Effector CD4-positive, alpha-beta T cell (primary cell): ENCODE results near the gene CCPG1.
"Not testable (repeated sequence)": the region's sequence is repeated elsewhere in the genome, so short reads cannot be mapped to it uniquely, and the experiment has no call there.

Experiments
- DNase-seq: peaks from one replicate; pipeline ENCODE4 v3.0.0-alpha.2; 2020
- total RNA-seq: gene quantifications from one replicate; lab custom pipeline; 2026; lab: John Stamatoyannopoulos, UW

The CCPG1 gene
- 15.6 reads per million, percentile 41 among the genes with 10 or more reads in this experiment for total RNA-seq

- peak; percentile 85 for DNase-seq
Observed at GRCh38 chr15:55408012-55408928, at the start of gene CCPG1, which contains the start of gene PIERCE2. Gene CCPG1 (minus strand): TSS chr15:55408359. CDS start chr15:55389424, 18,935 bp downstream. Gene PIERCE2 (plus strand): TSS chr15:55408495. CDS start chr15:55408769, 274 bp downstream.

- no peak for DNase-seq
Observed at GRCh38 chr15:55457401-55458022, 49.4 kb upstream of the CCPG1 start.

- DNase-seq, result not testable (repeated sequence)
Observed at GRCh38 chr15:55447030-55447394, 38.9 kb upstream of the CCPG1 start.

GRCh38 chr15:55446379-55447029, 38.3 kb upstream of the CCPG1 start:
- DNase-seq, result not testable (repeated sequence)

- DNase-seq, result not testable (repeated sequence)
Observed at GRCh38 chr15:55445936-55446335, 37.8 kb upstream of the CCPG1 start.

GRCh38 chr15:55443141-55443540, 35.0 kb upstream of the CCPG1 start:
- DNase-seq, result not testable (repeated sequence)

GRCh38 chr15:55434989-55435825, 27.0 kb upstream of the CCPG1 start:
- DNase-seq, result no peak

GRCh38 chr15:55422089-55422488, 13.9 kb upstream of the CCPG1 start:
- no peak for DNase-seq

GRCh38 chr15:55420171-55420866, 12.2 kb upstream of the CCPG1 start:
- DNase-seq, result no peak

GRCh38 chr15:55417678-55418077, 9.5 kb upstream of the CCPG1 start:
- DNase-seq, result not testable (repeated sequence)

GRCh38 chr15:55408976-55409375, 817 bp upstream of the CCPG1 start:
- DNase-seq, result not testable (repeated sequence)

GRCh38 chr15:55407498-55408011, 604 bp downstream of the CCPG1 start:
- DNase-seq, result no peak

- DNase-seq, result no peak
Observed at GRCh38 chr15:55403531-55403930, 4.6 kb downstream of the CCPG1 start.

- DNase-seq, result no peak
Observed at GRCh38 chr15:55402707-55403106, 5.5 kb downstream of the CCPG1 start.

- DNase-seq, result no peak
Observed at GRCh38 chr15:55401786-55402246, 6.3 kb downstream of the CCPG1 start.

GRCh38 chr15:55400050-55400449, 8.1 kb downstream of the CCPG1 start:
- not testable (repeated sequence) for DNase-seq

GRCh38 chr15:55398243-55398642, 9.9 kb downstream of the CCPG1 start:
- DNase-seq, result no peak

GRCh38 chr15:55394694-55395093, 13.5 kb downstream of the CCPG1 start:
- no peak for DNase-seq

- DNase-seq, result no peak
Observed at GRCh38 chr15:55389264-55389607, 18.9 kb downstream of the CCPG1 start.

GRCh38 chr15:55387027-55387426, 21.1 kb downstream of the CCPG1 start:
- DNase-seq, result no peak

GRCh38 chr15:55383687-55384086, 24.5 kb downstream of the CCPG1 start:
- no peak for DNase-seq
